ENCODE results near the gene S1PR4. TPM values are rescaled to one million over a fixed set of nuclear protein-coding genes. Genes with fewer than 3 reads are reported as not detected.

Gene S1PR4
- total RNA-seq, 1 donor from 2014 or later: 4.9 TPM

DNA sequence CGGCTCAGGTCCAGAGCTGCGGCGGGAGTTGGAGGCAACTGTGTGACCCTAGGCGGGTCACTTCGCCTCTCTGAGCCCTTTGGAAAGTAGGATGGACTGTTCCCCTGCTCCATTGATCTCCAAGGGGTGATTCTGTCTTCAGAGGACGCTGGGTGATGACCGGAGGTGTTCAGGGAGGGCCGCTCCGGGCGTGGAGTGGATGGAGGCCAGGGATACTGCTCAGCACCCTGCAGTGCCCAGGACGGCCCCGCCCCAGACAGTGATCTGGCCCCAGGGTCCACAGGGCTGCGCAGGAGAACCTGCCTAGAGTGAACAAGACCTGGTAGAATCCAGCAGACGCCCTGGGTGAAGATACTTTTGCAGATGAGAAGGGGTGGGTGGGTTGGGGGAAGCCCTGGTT is 14.1 kb downstream of the S1PR4 start:
- DNase-seq (ENCODE audit: low spot score in 2 of 2): no peak
- H3K27me3 ChIP-seq: no peaks in the 10 kb centered on the region
- TF ChIP-seq, protein P1, sequence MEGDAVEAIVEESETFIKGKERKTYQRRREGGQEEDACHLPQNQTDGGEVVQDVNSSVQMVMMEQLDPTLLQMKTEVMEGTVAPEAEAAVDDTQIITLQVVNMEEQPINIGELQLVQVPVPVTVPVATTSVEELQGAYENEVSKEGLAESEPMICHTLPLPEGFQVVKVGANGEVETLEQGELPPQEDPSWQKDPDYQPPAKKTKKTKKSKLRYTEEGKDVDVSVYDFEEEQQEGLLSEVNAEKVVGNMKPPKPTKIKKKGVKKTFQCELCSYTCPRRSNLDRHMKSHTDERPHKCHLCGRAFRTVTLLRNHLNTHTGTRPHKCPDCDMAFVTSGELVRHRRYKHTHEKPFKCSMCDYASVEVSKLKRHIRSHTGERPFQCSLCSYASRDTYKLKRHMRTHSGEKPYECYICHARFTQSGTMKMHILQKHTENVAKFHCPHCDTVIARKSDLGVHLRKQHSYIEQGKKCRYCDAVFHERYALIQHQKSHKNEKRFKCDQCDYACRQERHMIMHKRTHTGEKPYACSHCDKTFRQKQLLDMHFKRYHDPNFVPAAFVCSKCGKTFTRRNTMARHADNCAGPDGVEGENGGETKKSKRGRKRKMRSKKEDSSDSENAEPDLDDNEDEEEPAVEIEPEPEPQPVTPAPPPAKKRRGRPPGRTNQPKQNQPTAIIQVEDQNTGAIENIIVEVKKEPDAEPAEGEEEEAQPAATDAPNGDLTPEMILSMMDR (IDR thresholded peaks at IDR 0.05): no peak
- H3K9me3 ChIP-seq: no peaks in the 10 kb centered on the region
- H3K4me3 ChIP-seq: no peak overlapping the region
- peaks cover 0 to 1% of the 10 kb centered on the region in 2 donors for H3K4me1 ChIP-seq
- H3K27ac ChIP-seq: no peak overlapping the region
- H3K36me3 ChIP-seq: peaks cover 5 to 42% of the 10 kb centered on the region in 2 donors
- intact Hi-C loops (cut with DNase I): no loop called here

DNA sequence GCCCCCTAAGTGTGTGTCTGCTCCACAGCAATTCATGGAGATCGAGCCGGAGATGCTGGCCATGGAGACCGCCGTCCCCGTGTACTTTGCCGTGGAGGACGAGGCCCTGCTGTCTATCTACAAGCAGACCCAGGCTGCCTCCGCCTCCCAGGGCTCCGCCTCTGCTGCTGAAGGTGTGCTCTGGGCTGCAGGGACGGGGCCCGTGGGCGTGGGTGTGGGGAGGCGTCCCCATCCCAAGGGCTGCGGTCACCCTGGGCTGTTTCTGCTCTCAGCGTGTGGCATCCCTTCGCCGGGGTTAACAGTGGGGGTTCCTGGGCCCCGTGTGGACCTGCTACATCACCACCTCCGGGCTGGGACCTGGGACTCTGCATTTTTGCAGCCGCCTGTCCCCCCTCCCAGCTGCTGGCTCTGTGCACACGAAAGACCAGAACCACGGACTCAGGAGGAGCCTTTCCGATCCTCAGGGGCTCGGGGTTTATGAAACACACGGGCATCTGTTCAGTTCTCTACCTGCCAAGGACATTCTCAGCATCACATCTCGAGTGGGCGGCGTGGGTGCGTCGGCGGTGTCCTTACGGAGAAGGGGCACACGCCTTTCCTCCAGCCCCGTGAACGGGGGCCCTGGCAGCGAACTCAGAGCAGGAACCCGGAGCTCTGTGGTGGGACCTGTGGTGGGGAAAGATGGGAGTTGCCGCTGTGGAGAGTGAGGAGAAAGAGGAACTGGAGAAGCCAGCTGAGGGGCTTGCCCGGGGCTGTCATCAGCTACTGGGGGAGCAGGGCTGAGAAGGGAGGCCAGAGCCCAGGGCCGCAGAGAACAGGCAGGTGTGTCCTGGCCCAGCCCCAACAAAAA is 14.9 kb downstream of the S1PR4 start:
- H3K27ac ChIP-seq: no peak overlapping the region
- H3K36me3 ChIP-seq: peaks cover 5 to 43% of the 10 kb centered on the region in 2 donors
- intact Hi-C loops (cut with DNase I): no loop called here
- TF ChIP-seq, protein P1 (IDR thresholded peaks at IDR 0.05): no peak
- H3K27me3 ChIP-seq: no peaks in the 10 kb centered on the region
- DNase-seq (ENCODE audit: low spot score in 2 of 2): no peak
- no peak overlapping the region for H3K4me3 ChIP-seq
- no peaks in the 10 kb centered on the region for H3K9me3 ChIP-seq
- no peaks in the 10 kb centered on the region for H3K4me1 ChIP-seq

DNA sequence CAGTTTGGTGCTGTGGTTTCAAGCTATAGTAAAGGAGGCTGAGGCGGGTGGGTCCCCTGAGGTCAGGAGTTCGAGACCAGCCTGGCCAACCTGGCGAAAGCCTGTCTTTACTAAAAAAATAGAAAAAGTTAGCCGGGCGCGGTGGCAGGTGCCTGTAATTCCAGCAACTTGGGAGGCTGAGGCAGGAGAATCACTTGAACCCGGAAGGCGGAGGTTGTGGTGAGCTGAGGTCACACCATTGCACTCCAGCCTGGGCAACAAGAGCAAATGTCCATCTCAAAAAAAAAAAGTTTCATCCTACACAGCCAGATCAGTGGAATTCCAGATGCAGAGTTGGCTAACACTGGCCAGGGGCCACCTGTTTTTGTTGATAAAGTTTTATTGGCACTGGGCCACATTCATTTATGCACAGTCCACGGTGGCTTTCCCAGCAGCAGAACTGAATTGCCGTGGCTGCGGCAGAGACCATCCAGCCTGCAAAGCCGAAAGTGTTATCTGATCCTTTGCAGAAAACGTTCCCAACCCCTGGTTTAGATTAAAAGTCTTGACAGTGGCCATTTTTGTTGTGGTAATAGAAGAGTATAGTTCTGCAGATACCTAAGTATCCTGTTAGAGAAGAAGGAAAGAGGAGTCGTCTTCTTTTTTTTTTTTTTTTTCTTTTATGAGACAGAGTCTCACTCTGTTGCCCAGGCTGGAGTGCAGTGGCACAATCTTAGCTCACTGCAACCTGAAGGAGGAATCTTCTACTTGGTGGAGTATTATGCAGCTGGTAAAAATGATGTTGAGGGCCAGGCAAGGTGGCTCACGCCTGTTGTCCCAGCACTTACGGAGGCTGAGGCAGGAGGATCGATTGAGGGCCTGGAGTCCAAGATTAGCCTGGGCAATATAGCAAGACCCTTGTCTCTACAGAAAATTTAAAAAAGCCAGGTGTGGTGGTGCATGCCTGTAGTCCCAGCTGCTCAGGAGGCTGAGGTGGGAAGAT is 15.8 kb downstream of the S1PR4 start:
- Histone ChIP-seq H3K4me1 (no peaks in the 10 kb centered on the region), H3K4me3 (no peak overlapping the region), H3K36me3 (peaks cover 12 to 50% of the 10 kb centered on the region in 2 donors), H3K27me3 (no peaks in the 10 kb centered on the region), H3K27ac (no peak overlapping the region), H3K9me3 (no peaks in the 10 kb centered on the region)
- intact Hi-C loops (cut with DNase I): no loop called here
- TF ChIP-seq, protein P1 (IDR thresholded peaks at IDR 0.05): no peak
- no peak for DNase-seq (ENCODE audit: low spot score in 2 of 2)

DNA sequence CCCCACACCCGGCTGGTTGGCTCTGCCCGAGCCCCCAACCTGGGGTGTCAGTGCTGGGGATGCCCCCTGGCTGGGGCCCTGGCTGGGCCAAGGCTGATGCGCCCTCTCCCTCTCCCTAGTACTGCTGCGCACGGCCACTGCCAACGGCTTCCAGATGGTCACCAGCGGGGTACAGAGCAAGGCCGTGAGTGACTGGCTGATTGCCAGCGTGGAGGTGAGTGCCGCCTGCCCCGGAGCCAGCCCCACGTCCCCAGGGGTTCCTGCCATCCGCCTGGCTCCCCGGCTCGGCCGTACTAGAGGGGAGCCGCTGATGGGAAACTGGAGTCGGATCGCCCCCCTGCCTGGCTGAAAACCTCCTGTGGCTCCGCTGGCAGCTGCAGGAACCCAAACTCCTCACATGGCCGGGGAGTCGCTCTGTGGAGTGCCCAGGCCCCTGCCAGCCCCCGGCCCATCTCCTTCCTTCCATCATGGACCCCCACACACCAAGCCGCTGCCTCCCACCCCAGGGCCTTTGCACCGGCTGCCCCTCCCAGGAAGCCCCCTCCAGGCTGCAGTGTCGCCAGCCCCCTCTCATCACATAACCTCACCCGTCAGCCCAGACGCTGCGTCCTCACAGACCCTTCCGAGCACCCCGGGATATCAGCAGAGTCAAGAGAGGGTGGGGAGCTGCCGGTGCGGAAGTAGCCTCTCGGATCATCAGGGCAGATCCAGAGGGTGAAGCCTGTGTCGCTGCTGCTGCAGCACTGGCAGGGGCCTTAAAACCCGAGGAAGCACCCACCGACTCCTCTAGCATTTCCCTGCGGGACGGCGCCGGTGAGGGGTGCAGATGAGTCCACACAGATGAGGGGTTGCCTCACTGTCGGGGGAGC is 17.7 kb downstream of the S1PR4 start:
- no peak for DNase-seq (ENCODE audit: low spot score in 2 of 2)
- Histone ChIP-seq H3K4me3 (no peak overlapping the region), H3K27me3 (no peaks in the 10 kb centered on the region), H3K9me3 (no peaks in the 10 kb centered on the region), H3K4me1 (no peaks in the 10 kb centered on the region), H3K36me3 (peaks cover 12 to 54% of the 10 kb centered on the region in 2 donors), H3K27ac (no peak overlapping the region)
- TF ChIP-seq, protein P1 (IDR thresholded peaks at IDR 0.05): no peak
- intact Hi-C loops (cut with DNase I): no loop called here

DNA sequence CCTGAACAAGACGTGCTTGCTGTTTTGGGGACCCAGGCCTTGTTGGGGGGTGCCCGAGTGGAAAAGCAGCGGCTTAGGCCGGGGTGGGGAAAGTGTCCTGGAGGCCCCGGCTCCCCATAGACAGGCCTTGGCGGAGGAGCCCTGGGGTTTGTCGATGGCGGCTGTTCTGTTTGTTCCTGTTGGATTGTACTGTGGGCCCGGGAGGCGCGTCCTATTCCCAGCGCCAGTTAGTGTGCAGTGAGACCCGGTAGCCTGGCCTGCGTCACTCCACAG is 18.3 kb downstream of the S1PR4 start:
- H3K36me3 ChIP-seq: peaks cover 12 to 57% of the 10 kb centered on the region in 2 donors
- DNase-seq (ENCODE audit: low spot score in 2 of 2): no peak
- H3K9me3 ChIP-seq: no peaks in the 10 kb centered on the region
- TF ChIP-seq, protein P1 (IDR thresholded peaks at IDR 0.05): no peak
- H3K4me3 ChIP-seq: no peak overlapping the region
- no peak overlapping the region for H3K27ac ChIP-seq
- no peaks in the 10 kb centered on the region for H3K27me3 ChIP-seq
- no peaks in the 10 kb centered on the region for H3K4me1 ChIP-seq
- intact Hi-C loops (cut with DNase I): no loop called here

Measured in ascending aorta (tissue), 2 donors.